ENCODE measurements around the gene COX17.

COX17 gene

GRCh38 chr3:119643528-119643927 is 33.7 kb downstream of the COX17 start:
- ChIA-PET CTCF (interaction anchor here (0.5 to 1.9 kb wide), 4 partner anchors 11 to 22 kb away, joined by 3 to 5 read pairs (median 4); no protein-coding TSS in a partner anchor), POLR2A (no interaction called here)
- TF ChIP-seq CTCF (IDR thresholded peaks at IDR 0.05; ENCODE audit: insufficient read depth, low read length, missing control alignments), result no peak
- DNase-seq (ENCODE audit: low read depth, low spot score), result no peak
- no peak overlapping the region for H3K4me3 ChIP-seq (ENCODE audit: low read depth, low read length)

- ChIA-PET CTCF (interaction anchor here (1.4 to 1.9 kb wide), 3 partner anchors 12 to 20 kb away, joined by 3 to 5 read pairs (median 4); no protein-coding TSS in a partner anchor), POLR2A (no interaction called here)
- TF ChIP-seq CTCF (IDR thresholded peaks at IDR 0.05; ENCODE audit: insufficient read depth, low read length, missing control alignments), result no peak
- H3K4me3 ChIP-seq (ENCODE audit: low read depth, low read length), result no peak overlapping the region
- DNase-seq (ENCODE audit: low read depth, low spot score), result no peak
These were observed 34.3 kb downstream of the COX17 start for GRCh38 chr3:119642746-119643473.

- DNase-seq (ENCODE audit: low read depth, low spot score), result no peak
- ChIA-PET POLR2A (no interaction called here), CTCF (no interaction called here)
- TF ChIP-seq CTCF (IDR thresholded peaks at IDR 0.05; ENCODE audit: insufficient read depth, low read length, missing control alignments), result no peak
- H3K4me3 ChIP-seq (ENCODE audit: low read depth, low read length), result no peak overlapping the region
These were observed 35.8 kb downstream of the COX17 start for GRCh38 chr3:119641416-119641815.

GRCh38 chr3:119639494-119640350 is 37.5 kb downstream of the COX17 start:
- CTCF ChIA-PET, result no interaction called here
- DNase-seq (ENCODE audit: low read depth, low spot score), result no peak
- POLR2A ChIA-PET, result no interaction called here
- H3K4me3 ChIP-seq (ENCODE audit: low read depth, low read length), result no peak overlapping the region
- no peak for TF ChIP-seq CTCF (IDR thresholded peaks at IDR 0.05; ENCODE audit: insufficient read depth, low read length, missing control alignments)

GRCh38 chr3:119637679-119638477 is 39.3 kb downstream of the COX17 start:
- POLR2A ChIA-PET, result no interaction called here
- CTCF ChIA-PET, result interaction anchor here (1.0 kb wide), 1 partner anchor 23 kb away, joined by 3 read pairs; the partner anchor contains the start of gene POPDC2
- no peak overlapping the region for H3K4me3 ChIP-seq (ENCODE audit: low read depth, low read length)
- DNase-seq (ENCODE audit: low read depth, low spot score), result peak; percentile 79
- no peak for TF ChIP-seq CTCF (IDR thresholded peaks at IDR 0.05; ENCODE audit: insufficient read depth, low read length, missing control alignments)
